SU-DHL-6 (cell line): ENCODE data around the gene UBE2D3.

Experiments used
- H2AFZ ChIP-seq: fragments of 200-600 bp; sonication (generic); 2 replicates; pipeline ENCODE4 v1.6.1; 2014; ENCODE audit warnings: low read depth, mild to moderate bottlenecking, moderate library complexity, mixed read lengths, antibody characterized with exemption, low read length; ENCODE audit not compliant: severe bottlenecking
- H3F3A ChIP-seq: fragments of 200-600 bp; shearing (Covaris generic); 2 replicates; pipeline ENCODE4 v1.6.0; 2016; ENCODE audit warnings: antibody characterized with exemption, mild to moderate bottlenecking; ENCODE audit not compliant: insufficient read depth
- H3K27ac ChIP-seq: fragments of 200-600 bp; sonication (generic); 2 replicates; pipeline ENCODE4 v1.5.1; 2016; ENCODE audit warnings: low read depth, mild to moderate bottlenecking, low read length, moderate library complexity, mixed read lengths
- H3K27me3 ChIP-seq: fragments of 200-600 bp; sonication (generic), shearing (Covaris generic); 2 replicates; pipeline ENCODE4 v1.6.0; 2014; ENCODE audit warnings: mild to moderate bottlenecking, low read length
- H3K36me3 ChIP-seq: fragments of 200-600 bp; sonication (generic); 2 replicates; pipeline ENCODE4 v1.6.1; 2014; ENCODE audit warnings: mild to moderate bottlenecking, low read length, mixed read lengths
- H3K4me2 ChIP-seq: fragments of 300-600, 200-600 bp; shearing (Covaris generic), sonication (generic); 2 replicates; pipeline ENCODE4 v1.6.0; 2014; ENCODE audit warnings: low read length, low read depth, mild to moderate bottlenecking; ENCODE audit not compliant: poor library complexity, severe bottlenecking
- H3K4me3 ChIP-seq: fragments of 200-600 bp; sonication (generic); 2 replicates; pipeline ENCODE4 v1.5.1; 2014; ENCODE audit warnings: antibody characterized with exemption, low read length, mild to moderate bottlenecking, mixed read lengths; ENCODE audit not compliant: insufficient read depth, poor library complexity, severe bottlenecking
- H3K79me2 ChIP-seq: fragments of 200-600 bp; sonication (generic); 2 replicates; pipeline ENCODE4 v1.6.1; 2014; ENCODE audit warnings: mild to moderate bottlenecking, low read length, moderate library complexity; ENCODE audit not compliant: insufficient read depth
- H3K9ac ChIP-seq: fragments of 200-600 bp; sonication (generic); 2 replicates; pipeline ENCODE4 v1.7.0; 2014; ENCODE audit warnings: mild to moderate bottlenecking, low read length
- H3K9me2 ChIP-seq: fragments of 200-600 bp; sonication (generic); replicated peaks from 2 replicates; pipeline ENCODE4 v1.6.1; 2014; ENCODE audit warnings: low read length; ENCODE audit not compliant: insufficient read depth
- H3K9me3 ChIP-seq: fragments of 200-600 bp; sonication (generic); 2 replicates; pipeline ENCODE4 v1.6.1; 2014; ENCODE audit warnings: low read length, mixed read lengths; ENCODE audit not compliant: insufficient read depth
- H4K20me1 ChIP-seq: fragments of 200-600 bp; sonication (generic); 2 replicates; pipeline ENCODE4 v1.6.1; 2014; ENCODE audit warnings: low read depth, mild to moderate bottlenecking, antibody characterized with exemption, low read length, moderate library complexity, mixed read lengths
- CTCF ChIP-seq: fragments of 200-600 bp; sonication (generic); IDR thresholded peaks from one replicate; pipeline ENCODE4 v1.5.1; 2017; ENCODE audit warnings: antibody characterized with exemption, mild to moderate bottlenecking, low read length, moderate library complexity; ENCODE audit not compliant: insufficient read depth, poor library complexity, severe bottlenecking
- EZH2phosphoT487 ChIP-seq: fragments of 200-600 bp; sonication (generic), shearing (Covaris generic); conservative IDR thresholded peaks from 2 replicates; pipeline ENCODE4 v1.6.1; 2018; ENCODE audit warnings: mild to moderate bottlenecking, antibody characterized with exemption, low read length, moderate library complexity, mixed read lengths

Gene UBE2D3

GRCh38 chr4:102836596-102836995, 9.2 kb upstream of the UBE2D3 start:
- Histone ChIP-seq H3K9me2 (no peaks in the 10 kb centered on the region), H3K79me2 (no peaks in the 10 kb centered on the region), H3F3A (no peaks in the 10 kb centered on the region; the same call in 1 of the 2 replicates), H3K27ac (no peak overlapping the region), H3K36me3 (no peaks in the 10 kb centered on the region), H3K4me2 (no peak overlapping the region), H2AFZ (no peak overlapping the region), H3K9ac (no peak overlapping the region), H3K27me3 (no peaks in the 10 kb centered on the region), H3K9me3 (no peaks in the 10 kb centered on the region), H4K20me1 (no peaks in the 10 kb centered on the region), H3K4me3 (no peak overlapping the region)
- TF ChIP-seq CTCF (no peak), EZH2phosphoT487 (no peak)

- Histone ChIP-seq H3K9me2 (no peaks in the 10 kb centered on the region), H3F3A (no peaks in the 10 kb centered on the region; the same call in 1 of the 2 replicates), H3K36me3 (no peaks in the 10 kb centered on the region), H2AFZ (no peak overlapping the region), H3K27me3 (no peaks in the 10 kb centered on the region), H4K20me1 (no peaks in the 10 kb centered on the region), H3K79me2 (0 out of 2 replicates have a peak, but pooled peaks cover 9% of the 10 kb centered on the region), H3K4me2 (no peak overlapping the region), H3K4me3 (no peak overlapping the region), H3K9ac (no peak overlapping the region), H3K27ac (no peak overlapping the region), H3K9me3 (no peaks in the 10 kb centered on the region)
- no peak for TF ChIP-seq EZH2phosphoT487
- TF ChIP-seq CTCF = no peak
These were observed 5.3 kb upstream of the UBE2D3 start for GRCh38 chr4:102832667-102833066.

- peaks cover 11% of the 10 kb centered on the region; the same call in 1 of the 2 replicates for H3K79me2 ChIP-seq
- H2AFZ ChIP-seq = no peak overlapping the region
- no peak overlapping the region for H3K27ac ChIP-seq
- no peaks in the 10 kb centered on the region for H4K20me1 ChIP-seq
- H3F3A ChIP-seq = no peaks in the 10 kb centered on the region; the same call in 1 of the 2 replicates
- H3K9me3 ChIP-seq = no peaks in the 10 kb centered on the region
- no peaks in the 10 kb centered on the region for H3K9me2 ChIP-seq
- H3K27me3 ChIP-seq = no peaks in the 10 kb centered on the region
- TF ChIP-seq CTCF (no peak), EZH2phosphoT487 (no peak)
- no peak overlapping the region for H3K9ac ChIP-seq
- no peaks in the 10 kb centered on the region for H3K36me3 ChIP-seq
- H3K4me3 ChIP-seq = no peak overlapping the region
- H3K4me2 ChIP-seq = no peak overlapping the region
These were observed 4.8 kb upstream of the UBE2D3 start for GRCh38 chr4:102832105-102832504.
